GM19193 (cell line): ENCODE measurements around the gene WIPI1.

Source experiments
- POLR2A ChIP-seq: IDR thresholded peaks from 4 replicates; pipeline ENCODE4 v1.6.1; 2011; ENCODE audit not compliant: insufficient read depth, insufficient read length; ENCODE audit errors: extremely low read depth

Gene WIPI1

GRCh38 chr17:68385490-68386215 lies 71.6 kb downstream of the WIPI1 start:
- TF ChIP-seq POLR2A = no peak

- no peak for TF ChIP-seq POLR2A
These were observed 72.4 kb downstream of the WIPI1 start for GRCh38 chr17:68384941-68385340.

GRCh38 chr17:68384471-68384870 lies 72.8 kb downstream of the WIPI1 start:
- TF ChIP-seq POLR2A = no peak

GRCh38 chr17:68383443-68384321 lies 73.6 kb downstream of the WIPI1 start:
- TF ChIP-seq POLR2A = no peak

GRCh38 chr17:68383120-68383442 lies 74.2 kb downstream of the WIPI1 start:
- no peak for TF ChIP-seq POLR2A

- no peak for TF ChIP-seq POLR2A
These were observed 74.7 kb downstream of the WIPI1 start for GRCh38 chr17:68382582-68383085.

GRCh38 chr17:68381076-68381900 lies 76.0 kb downstream of the WIPI1 start:
- TF ChIP-seq POLR2A = no peak

GRCh38 chr17:68379692-68380677 lies 77.3 kb downstream of the WIPI1 start:
- no peak for TF ChIP-seq POLR2A

GRCh38 chr17:68379177-68379510 lies 78.2 kb downstream of the WIPI1 start:
- TF ChIP-seq POLR2A = no peak

- no peak for TF ChIP-seq POLR2A
These were observed 78.8 kb downstream of the WIPI1 start for GRCh38 chr17:68378268-68379176.

GRCh38 chr17:68377771-68378267 lies 79.5 kb downstream of the WIPI1 start:
- no peak for TF ChIP-seq POLR2A

GRCh38 chr17:68375566-68375965 lies 81.7 kb downstream of the WIPI1 start:
- no peak for TF ChIP-seq POLR2A
